Chondrocyte (in vitro differentiated cells): ENCODE measurements around the gene STX5. TPM values are rescaled to one million over a fixed set of nuclear protein-coding genes. Genes with fewer than 3 reads are reported as not detected.
"Not testable (repeated sequence)": the region's sequence is repeated elsewhere in the genome, so short reads cannot be mapped to it uniquely, and the experiment has no call there.

Source experiments
- DNase-seq: peaks from one replicate; pipeline ENCODE4 v3.0.0; 2021; ENCODE audit warnings: mixed read lengths, low spot score
- H3K27ac Mint-ChIP-seq: one replicate; pipeline ENCODE4 v1.8.0; 2021; ENCODE audit warnings: mild to moderate bottlenecking, moderate library complexity, mixed read lengths; ENCODE audit not compliant: unreplicated experiment
- H3K27me3 Mint-ChIP-seq: 2 replicates; pipeline ENCODE4 v1.8.0; 2021; ENCODE audit warnings: low read depth, mixed read lengths
- H3K36me3 Mint-ChIP-seq: 2 replicates; pipeline ENCODE4 v1.8.0; 2021; ENCODE audit warnings: low read depth, mixed read lengths
- H3K4me1 Mint-ChIP-seq: 2 replicates; pipeline ENCODE4 v1.8.0; 2021; ENCODE audit warnings: low read depth, mild to moderate bottlenecking, mixed read lengths
- H3K4me3 Mint-ChIP-seq: one replicate; pipeline ENCODE4 v1.8.0; 2021; ENCODE audit warnings: mild to moderate bottlenecking, moderate library complexity, mixed read lengths; ENCODE audit not compliant: unreplicated experiment
- H3K9me3 Mint-ChIP-seq: 2 replicates; pipeline ENCODE4 v1.8.0; 2021; ENCODE audit warnings: low read depth, mixed read lengths
- total RNA-seq: library from RNA; stranded (reverse); gene quantifications from 3 replicates; pipeline ENCODE4 v1.2.1, GENCODE V29; 2021
- TF ChIP-seq, protein P1 (sequence below): fragments of 200-600 bp; sonication (generic); IDR thresholded peaks from 2 replicates; pipeline ENCODE4 v1.5.0; 2021; ENCODE audit warnings: antibody characterized with exemption, mild to moderate bottlenecking, moderate library complexity

STX5 gene
- total RNA-seq, 1 donor from 2014 or later: 45.5 TPM

- Mint-ChIP-seq H3K27ac (no peak overlapping the region), H3K27me3 (no peaks in the 10 kb centered on the region), H3K36me3 (peaks cover 4% of the 10 kb centered on the region), H3K9me3 (no peaks in the 10 kb centered on the region), H3K4me3 (no peak overlapping the region), H3K4me1 (peaks cover 17% of the 10 kb centered on the region)
- TF ChIP-seq, protein P1, sequence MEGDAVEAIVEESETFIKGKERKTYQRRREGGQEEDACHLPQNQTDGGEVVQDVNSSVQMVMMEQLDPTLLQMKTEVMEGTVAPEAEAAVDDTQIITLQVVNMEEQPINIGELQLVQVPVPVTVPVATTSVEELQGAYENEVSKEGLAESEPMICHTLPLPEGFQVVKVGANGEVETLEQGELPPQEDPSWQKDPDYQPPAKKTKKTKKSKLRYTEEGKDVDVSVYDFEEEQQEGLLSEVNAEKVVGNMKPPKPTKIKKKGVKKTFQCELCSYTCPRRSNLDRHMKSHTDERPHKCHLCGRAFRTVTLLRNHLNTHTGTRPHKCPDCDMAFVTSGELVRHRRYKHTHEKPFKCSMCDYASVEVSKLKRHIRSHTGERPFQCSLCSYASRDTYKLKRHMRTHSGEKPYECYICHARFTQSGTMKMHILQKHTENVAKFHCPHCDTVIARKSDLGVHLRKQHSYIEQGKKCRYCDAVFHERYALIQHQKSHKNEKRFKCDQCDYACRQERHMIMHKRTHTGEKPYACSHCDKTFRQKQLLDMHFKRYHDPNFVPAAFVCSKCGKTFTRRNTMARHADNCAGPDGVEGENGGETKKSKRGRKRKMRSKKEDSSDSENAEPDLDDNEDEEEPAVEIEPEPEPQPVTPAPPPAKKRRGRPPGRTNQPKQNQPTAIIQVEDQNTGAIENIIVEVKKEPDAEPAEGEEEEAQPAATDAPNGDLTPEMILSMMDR: no peak
- DNase-seq: no peak
Observed at GRCh38 chr11:62876712-62877111, 44.9 kb upstream of the STX5 start.

DNA sequence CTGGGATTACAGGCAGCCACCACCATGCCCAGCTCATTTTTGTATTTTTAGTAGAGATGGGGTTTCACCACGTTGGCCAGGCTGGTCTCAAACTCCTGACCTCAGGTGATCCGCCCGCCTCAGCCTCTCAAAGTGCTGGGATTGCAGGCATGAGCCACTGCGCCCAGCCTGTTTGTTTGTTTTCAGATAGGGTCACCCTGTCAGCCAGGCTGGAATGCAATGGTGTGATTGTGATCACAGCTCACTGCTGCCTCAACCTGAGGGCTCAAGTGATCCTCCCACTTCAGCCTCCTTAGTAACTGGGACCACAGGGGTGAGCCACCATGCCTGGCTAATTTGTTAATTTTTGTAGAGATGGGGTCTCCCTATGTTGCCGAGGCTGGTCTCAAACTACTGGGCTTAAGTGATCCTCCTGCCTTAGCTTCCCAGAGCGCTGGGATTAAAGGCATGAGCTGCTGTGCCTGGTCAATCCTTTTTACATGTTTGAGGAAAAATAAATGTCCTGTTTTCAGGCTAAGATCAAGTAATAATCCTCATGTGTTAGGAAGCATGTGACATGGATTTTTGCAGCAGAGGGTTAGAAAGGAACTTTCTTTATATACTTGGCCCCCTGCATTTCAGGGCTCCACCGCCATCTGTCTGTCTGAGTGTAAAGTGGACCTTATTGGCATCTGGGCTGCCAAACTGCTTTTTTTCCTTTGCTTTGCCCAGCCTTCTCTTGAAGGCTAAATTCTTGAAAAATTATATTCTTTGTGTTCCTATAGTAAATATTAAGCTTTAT, 44.0 kb upstream of the STX5 start:
- TF ChIP-seq, protein P1: peak; percentile 11
- Mint-ChIP-seq H3K27ac (no peak overlapping the region), H3K27me3 (no peaks in the 10 kb centered on the region), H3K4me1 (peaks cover 17% of the 10 kb centered on the region), H3K36me3 (peaks cover 3% of the 10 kb centered on the region), H3K4me3 (no peak overlapping the region), H3K9me3 (no peaks in the 10 kb centered on the region)
- no peak for DNase-seq

GRCh38 chr11:62874851-62875250, 43.0 kb upstream of the STX5 start:
- H3K4me3 Mint-ChIP-seq: no peak overlapping the region
- peaks cover 1% of the 10 kb centered on the region for H3K36me3 Mint-ChIP-seq
- no peak overlapping the region for H3K27ac Mint-ChIP-seq
- H3K9me3 Mint-ChIP-seq: no peaks in the 10 kb centered on the region
- DNase-seq: no peak
- peaks cover 10% of the 10 kb centered on the region for H3K4me1 Mint-ChIP-seq
- TF ChIP-seq, protein P1: no peak
- no peaks in the 10 kb centered on the region for H3K27me3 Mint-ChIP-seq

GRCh38 chr11:62865635-62866034, 33.8 kb upstream of the STX5 start:
- TF ChIP-seq, protein P1: no peak
- Mint-ChIP-seq H3K9me3 (no peaks in the 10 kb centered on the region), H3K36me3 (no peaks in the 10 kb centered on the region), H3K27ac (no peak overlapping the region), H3K4me3 (no peak overlapping the region), H3K4me1 (peaks cover 12% of the 10 kb centered on the region), H3K27me3 (no peaks in the 10 kb centered on the region)
- no peak for DNase-seq

GRCh38 chr11:62863687-62864335, 32.0 kb upstream of the STX5 start:
- TF ChIP-seq, protein P1: no peak
- Mint-ChIP-seq H3K4me3 (no peak overlapping the region), H3K9me3 (no peaks in the 10 kb centered on the region), H3K27me3 (no peaks in the 10 kb centered on the region), H3K36me3 (no peaks in the 10 kb centered on the region), H3K27ac (no peak overlapping the region), H3K4me1 (peaks cover 12% of the 10 kb centered on the region)
- no peak for DNase-seq

GRCh38 chr11:62861564-62862192, 29.8 kb upstream of the STX5 start:
- not testable (repeated sequence) for DNase-seq, H3K4me3 Mint-ChIP-seq, H3K27ac Mint-ChIP-seq, H3K27me3 Mint-ChIP-seq, H3K9me3 Mint-ChIP-seq, H3K36me3 Mint-ChIP-seq
- peaks cover 27% of the 10 kb centered on the region for H3K4me1 Mint-ChIP-seq
